KMS-11 (cell line): ENCODE data around the gene FAM107B.

Experiments used
- H2AFZ ChIP-seq: fragments of 200-600 bp; sonication (generic); 2 replicates; pipeline ENCODE4 v1.6.1; 2016; ENCODE audit warnings: antibody characterized with exemption, mixed run types, low read depth
- H3K27ac ChIP-seq: fragments of 200-600 bp; sonication (generic); 2 replicates; pipeline ENCODE4 v1.6.1; 2016; ENCODE audit warnings: mild to moderate bottlenecking, mixed run types
- H3K27me3 ChIP-seq: fragments of 200-600 bp; sonication (generic); 2 replicates; pipeline ENCODE4 v1.6.1; 2017; ENCODE audit warnings: mild to moderate bottlenecking, low read depth, mixed run types, moderate library complexity; ENCODE audit not compliant: insufficient read depth
- H3K36me3 ChIP-seq: fragments of 200-600 bp; sonication (generic); 2 replicates; pipeline ENCODE4 v1.6.1; 2017; ENCODE audit warnings: mild to moderate bottlenecking, mixed run types; ENCODE audit not compliant: insufficient read depth
- H3K4me1 ChIP-seq: fragments of 200-600 bp; sonication (generic); 2 replicates; pipeline ENCODE4 v1.6.1; 2016; ENCODE audit warnings: mild to moderate bottlenecking, low read depth, mixed run types; ENCODE audit not compliant: poor library complexity, severe bottlenecking
- H3K4me2 ChIP-seq: fragments of 200-600 bp; sonication (generic); 2 replicates; pipeline ENCODE4 v1.7.0; 2016; ENCODE audit warnings: mild to moderate bottlenecking, mixed run types
- H3K4me3 ChIP-seq: fragments of 200-600 bp; sonication (generic); IDR thresholded peaks from 2 replicates; pipeline ENCODE4 v1.6.1; 2017; ENCODE audit warnings: low read depth, low read length, mixed read lengths; ENCODE audit not compliant: insufficient read depth
- H3K79me2 ChIP-seq: fragments of 200-600 bp; sonication (generic); 2 replicates; pipeline ENCODE4 v1.6.1; 2016; ENCODE audit warnings: low read depth, mixed run types; ENCODE audit not compliant: insufficient read depth
- H3K9ac ChIP-seq: fragments of 200-600 bp; sonication (generic); 2 replicates; pipeline ENCODE4 v1.6.1; 2016; ENCODE audit warnings: mild to moderate bottlenecking, mixed run types
- H4K20me1 ChIP-seq: fragments of 200-600 bp; sonication (generic); 2 replicates; pipeline ENCODE4 v1.6.1; 2016; ENCODE audit warnings: mild to moderate bottlenecking, mixed run types; ENCODE audit not compliant: insufficient read depth
- TF ChIP-seq, protein P1 (sequence below): fragments of 200-600 bp; sonication (generic); conservative IDR thresholded peaks from 2 replicates; pipeline ENCODE4 v1.6.1; 2017; ENCODE audit warnings: low read depth, mild to moderate bottlenecking, antibody characterized with exemption, low read length, moderate library complexity, mixed read lengths

FAM107B gene

DNA sequence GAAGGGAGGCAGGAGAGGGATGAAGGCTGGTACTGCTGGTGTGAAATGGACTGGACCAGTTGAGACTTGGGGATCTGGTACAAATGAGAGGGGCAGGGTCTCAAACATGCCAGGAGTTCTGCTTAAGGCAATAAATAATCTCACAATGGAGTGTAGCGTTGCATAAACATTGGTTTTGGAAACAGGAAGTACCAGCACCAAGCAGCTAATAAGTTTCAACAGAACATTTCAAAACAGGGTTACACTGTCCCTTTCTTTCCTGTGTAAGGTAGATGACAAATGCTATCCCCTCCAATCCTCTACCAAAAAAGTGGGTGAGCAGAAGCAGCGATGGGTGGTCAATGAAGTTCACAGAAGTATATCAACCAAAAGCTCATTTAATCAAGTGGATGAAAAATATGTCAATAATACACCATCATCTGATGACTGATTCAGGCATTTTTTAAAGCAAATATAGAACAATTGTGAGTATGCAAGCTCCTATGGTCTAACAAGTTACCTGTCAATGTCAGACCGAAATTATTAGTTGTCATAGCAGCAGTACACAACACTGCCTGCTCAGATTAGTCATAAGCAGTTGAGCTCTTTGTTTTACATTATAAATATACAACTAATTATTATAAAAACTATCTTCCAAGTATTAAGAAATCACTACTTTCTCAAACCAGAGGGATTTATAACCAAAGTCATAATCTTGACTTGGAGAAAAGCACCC, 220.0 kb downstream of the FAM107B start:
- Histone ChIP-seq H3K4me2 (no peak overlapping the region), H2AFZ (no peak overlapping the region), H3K27me3 (no peaks in the 10 kb centered on the region), H3K36me3 (no peaks in the 10 kb centered on the region), H3K4me3 (no peak overlapping the region), H4K20me1 (no peaks in the 10 kb centered on the region), H3K4me1 (no peaks in the 10 kb centered on the region), H3K9ac (no peak overlapping the region), H3K79me2 (no peaks in the 10 kb centered on the region), H3K27ac (no peak overlapping the region)
- TF ChIP-seq, protein P1, sequence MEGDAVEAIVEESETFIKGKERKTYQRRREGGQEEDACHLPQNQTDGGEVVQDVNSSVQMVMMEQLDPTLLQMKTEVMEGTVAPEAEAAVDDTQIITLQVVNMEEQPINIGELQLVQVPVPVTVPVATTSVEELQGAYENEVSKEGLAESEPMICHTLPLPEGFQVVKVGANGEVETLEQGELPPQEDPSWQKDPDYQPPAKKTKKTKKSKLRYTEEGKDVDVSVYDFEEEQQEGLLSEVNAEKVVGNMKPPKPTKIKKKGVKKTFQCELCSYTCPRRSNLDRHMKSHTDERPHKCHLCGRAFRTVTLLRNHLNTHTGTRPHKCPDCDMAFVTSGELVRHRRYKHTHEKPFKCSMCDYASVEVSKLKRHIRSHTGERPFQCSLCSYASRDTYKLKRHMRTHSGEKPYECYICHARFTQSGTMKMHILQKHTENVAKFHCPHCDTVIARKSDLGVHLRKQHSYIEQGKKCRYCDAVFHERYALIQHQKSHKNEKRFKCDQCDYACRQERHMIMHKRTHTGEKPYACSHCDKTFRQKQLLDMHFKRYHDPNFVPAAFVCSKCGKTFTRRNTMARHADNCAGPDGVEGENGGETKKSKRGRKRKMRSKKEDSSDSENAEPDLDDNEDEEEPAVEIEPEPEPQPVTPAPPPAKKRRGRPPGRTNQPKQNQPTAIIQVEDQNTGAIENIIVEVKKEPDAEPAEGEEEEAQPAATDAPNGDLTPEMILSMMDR = no peak

DNA sequence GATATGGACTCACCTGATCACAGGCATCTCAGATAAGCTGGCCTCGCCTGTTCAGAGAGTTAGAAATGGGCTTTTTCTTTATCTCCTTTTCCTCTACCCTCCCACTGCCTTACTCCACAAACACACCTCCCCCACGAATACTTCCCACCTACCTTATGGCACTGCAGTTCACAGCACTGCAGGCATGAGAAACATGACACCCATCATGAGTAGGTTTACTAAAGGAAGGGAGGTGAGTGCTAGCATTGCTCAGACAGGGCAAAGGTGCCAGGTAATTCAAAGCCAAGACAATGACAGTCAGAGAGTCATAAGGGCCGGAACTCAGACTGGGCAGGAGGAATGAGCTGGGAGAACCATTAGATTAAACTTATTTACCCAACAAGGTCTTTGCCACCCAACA, 220.6 kb downstream of the FAM107B start:
- Histone ChIP-seq H3K4me1 (no peaks in the 10 kb centered on the region), H3K4me2 (no peak overlapping the region), H3K79me2 (no peaks in the 10 kb centered on the region), H3K27me3 (no peaks in the 10 kb centered on the region), H4K20me1 (no peaks in the 10 kb centered on the region), H3K9ac (no peak overlapping the region), H3K36me3 (no peaks in the 10 kb centered on the region), H3K4me3 (no peak overlapping the region), H3K27ac (no peak overlapping the region), H2AFZ (no peak overlapping the region)
- TF ChIP-seq, protein P1 = no peak

DNA sequence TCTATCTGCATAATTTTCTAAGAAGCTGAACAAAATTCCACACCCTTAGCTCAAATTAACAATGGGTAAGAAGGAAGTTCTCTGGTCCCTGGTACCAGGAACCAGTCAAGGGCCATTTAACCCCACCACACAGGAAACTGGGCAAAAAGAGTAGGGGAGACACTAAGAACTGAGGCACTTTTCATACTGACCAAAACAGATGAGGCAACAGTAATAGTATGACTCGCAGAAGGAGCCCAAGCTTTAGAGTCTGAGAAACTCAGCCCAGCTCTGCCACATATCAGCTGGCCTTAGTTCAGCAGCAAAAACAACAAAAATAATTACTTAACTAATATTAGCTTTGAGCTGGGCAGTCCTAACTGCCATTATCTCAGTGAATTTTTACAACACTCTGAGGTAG, 221.2 kb downstream of the FAM107B start:
- H3K4me3 ChIP-seq = no peak overlapping the region
- H4K20me1 ChIP-seq = no peaks in the 10 kb centered on the region
- no peaks in the 10 kb centered on the region for H3K36me3 ChIP-seq
- H3K27ac ChIP-seq = no peak overlapping the region
- no peak overlapping the region for H3K4me2 ChIP-seq
- H2AFZ ChIP-seq = no peak overlapping the region
- TF ChIP-seq, protein P1 = no peak
- H3K9ac ChIP-seq = no peak overlapping the region
- H3K79me2 ChIP-seq = no peaks in the 10 kb centered on the region
- no peaks in the 10 kb centered on the region for H3K4me1 ChIP-seq
- H3K27me3 ChIP-seq = no peaks in the 10 kb centered on the region

DNA sequence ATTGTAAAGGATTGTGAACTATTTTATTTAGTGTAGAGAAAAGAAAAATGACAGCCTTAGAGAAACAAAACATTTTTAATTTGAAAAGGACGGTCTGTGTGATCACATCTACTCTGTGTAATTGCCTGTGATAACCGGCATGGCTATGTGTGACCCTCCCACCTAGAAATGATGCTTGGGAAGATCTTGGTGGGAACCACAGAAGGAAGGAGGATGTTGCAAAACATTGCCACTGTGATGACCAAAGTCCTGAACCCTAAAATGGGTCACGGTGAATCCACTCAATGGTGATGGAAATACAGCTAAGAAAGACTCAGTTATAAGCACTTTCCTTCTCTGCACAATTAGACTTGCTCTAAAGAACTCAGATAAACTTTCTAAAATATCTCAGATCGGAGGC, 222.7 kb downstream of the FAM107B start:
- Histone ChIP-seq H3K4me2 (no peak overlapping the region), H2AFZ (no peak overlapping the region), H3K27ac (no peak overlapping the region), H4K20me1 (no peaks in the 10 kb centered on the region), H3K27me3 (no peaks in the 10 kb centered on the region), H3K9ac (no peak overlapping the region), H3K4me3 (no peak overlapping the region), H3K4me1 (no peaks in the 10 kb centered on the region), H3K79me2 (no peaks in the 10 kb centered on the region), H3K36me3 (no peaks in the 10 kb centered on the region)
- TF ChIP-seq, protein P1 = no peak
